Measurements from ENCODE around the gene C1QTNF8. TPM values are rescaled to one million over a fixed set of nuclear protein-coding genes. Genes with fewer than 3 reads are reported as not detected.

C1QTNF8 gene
- polyA plus RNA-seq, 3 donors, result not detected

GRCh38 chr16:1116693-1117077 is 20.6 kb upstream of the C1QTNF8 start:
- H3K27ac ChIP-seq (ENCODE audit: low read depth, low read length), result no peak overlapping the region
- 58 to 64% (median 59%) methylated on average over 9 to 16 of the region's 16 CpGs for WGBS, 3 donors

- 67 to 83% (median 78%) methylated on average over 13 to 15 of the region's 15 CpGs for WGBS, 3 donors
Observed at GRCh38 chr16:1113889-1114526, 18.0 kb upstream of the C1QTNF8 start.

GRCh38 chr16:1113489-1113888 is 17.4 kb upstream of the C1QTNF8 start:
- no peak overlapping the region for H3K27ac ChIP-seq (ENCODE audit: low read depth, low read length)
- WGBS, 3 donors, result 44 to 72% (median 65%) methylated on average over 10 to 16 of the region's 16 CpGs

More at GRCh38 chr16:1113889-1114526, 18.0 kb upstream of the C1QTNF8 start:
- H3K27ac ChIP-seq (ENCODE audit: low read depth, low read length), result no peak overlapping the region

DNA sequence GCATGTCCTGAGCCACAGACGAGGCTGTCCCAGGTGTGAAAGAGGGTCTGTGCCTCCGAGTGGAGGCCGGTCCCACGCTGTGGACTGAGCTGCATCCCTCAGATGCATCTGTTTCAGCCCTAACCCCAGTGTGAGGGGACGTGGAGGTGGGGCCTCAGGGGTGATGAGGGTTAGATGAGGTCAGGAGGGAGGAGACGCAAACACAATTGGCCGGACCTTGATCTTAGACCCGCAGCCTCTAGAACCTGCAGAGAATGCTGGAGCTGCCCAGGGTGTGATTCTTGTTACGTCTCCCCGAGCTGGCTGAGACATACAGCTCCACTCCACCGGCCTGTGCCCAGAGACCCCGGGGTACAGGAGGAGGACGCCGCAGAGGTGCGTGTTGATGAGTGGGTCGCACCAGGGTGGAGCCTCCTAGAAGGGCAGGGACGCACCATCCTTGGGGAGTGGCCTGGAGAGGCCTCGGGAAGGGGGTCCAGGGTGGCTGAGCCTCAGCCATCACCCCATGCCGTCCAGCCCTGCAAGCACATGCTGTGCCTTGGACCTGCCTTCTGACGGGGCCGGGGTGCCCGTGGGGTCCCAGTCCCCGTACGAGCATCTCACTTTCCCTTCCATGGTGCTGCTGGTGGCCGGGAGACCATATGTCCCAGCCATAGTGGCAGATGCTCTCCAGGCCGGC is 16.6 kb upstream of the C1QTNF8 start:
- H3K27ac ChIP-seq (ENCODE audit: low read depth, low read length), result no peak overlapping the region
- 67 to 73% (median 72%) methylated on average over 24 to 26 of the region's 26 CpGs for WGBS, 3 donors

- 43 to 67% (median 45%) methylated on average over 19 of the region's 19 CpGs for WGBS, 3 donors
- H3K27ac ChIP-seq (ENCODE audit: low read depth, low read length), result no peak overlapping the region
Observed at GRCh38 chr16:1109648-1110047, 13.6 kb upstream of the C1QTNF8 start.

GRCh38 chr16:1108299-1109252 is 12.5 kb upstream of the C1QTNF8 start:
- WGBS, 3 donors, result 22 to 37% (median 35%) methylated on average over 35 to 42 of the region's 42 CpGs
- no peak overlapping the region for H3K27ac ChIP-seq (ENCODE audit: low read depth, low read length)

GRCh38 chr16:1107731-1108130 is 11.7 kb upstream of the C1QTNF8 start:
- WGBS, 3 donors, result 66 to 74% (median 71%) methylated on average over 12 of the region's 12 CpGs
- H3K27ac ChIP-seq (ENCODE audit: low read depth, low read length), result no peak overlapping the region

- no peak overlapping the region for H3K27ac ChIP-seq (ENCODE audit: low read depth, low read length)
- 61 to 74% (median 71%) methylated on average over 22 of the region's 22 CpGs for WGBS, 3 donors
Observed at GRCh38 chr16:1107141-1107540, 11.1 kb upstream of the C1QTNF8 start.

DNA sequence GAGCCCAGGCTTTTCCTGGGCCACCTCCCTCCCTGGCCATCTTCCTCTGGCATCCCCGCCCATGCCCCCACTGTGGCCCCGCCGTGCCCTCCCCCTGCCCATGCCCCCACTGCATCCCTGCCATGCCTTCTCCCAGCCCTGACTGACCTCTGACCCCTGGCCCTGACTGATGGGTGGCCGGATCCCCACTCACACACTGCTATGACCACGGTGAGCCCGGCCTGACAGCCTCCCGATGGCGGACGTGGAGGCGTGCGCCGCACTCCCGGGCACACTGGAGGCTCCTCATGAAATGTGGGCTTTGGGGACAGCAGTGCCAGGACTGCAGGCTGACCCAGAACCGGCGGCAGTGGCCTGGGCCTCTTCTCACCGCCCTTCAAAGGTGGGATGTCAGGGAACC is 10.6 kb upstream of the C1QTNF8 start:
- WGBS, 3 donors, result 66 to 78% (median 76%) methylated on average over 13 to 16 of the region's 16 CpGs
- no peak overlapping the region for H3K27ac ChIP-seq (ENCODE audit: low read depth, low read length)

DNA sequence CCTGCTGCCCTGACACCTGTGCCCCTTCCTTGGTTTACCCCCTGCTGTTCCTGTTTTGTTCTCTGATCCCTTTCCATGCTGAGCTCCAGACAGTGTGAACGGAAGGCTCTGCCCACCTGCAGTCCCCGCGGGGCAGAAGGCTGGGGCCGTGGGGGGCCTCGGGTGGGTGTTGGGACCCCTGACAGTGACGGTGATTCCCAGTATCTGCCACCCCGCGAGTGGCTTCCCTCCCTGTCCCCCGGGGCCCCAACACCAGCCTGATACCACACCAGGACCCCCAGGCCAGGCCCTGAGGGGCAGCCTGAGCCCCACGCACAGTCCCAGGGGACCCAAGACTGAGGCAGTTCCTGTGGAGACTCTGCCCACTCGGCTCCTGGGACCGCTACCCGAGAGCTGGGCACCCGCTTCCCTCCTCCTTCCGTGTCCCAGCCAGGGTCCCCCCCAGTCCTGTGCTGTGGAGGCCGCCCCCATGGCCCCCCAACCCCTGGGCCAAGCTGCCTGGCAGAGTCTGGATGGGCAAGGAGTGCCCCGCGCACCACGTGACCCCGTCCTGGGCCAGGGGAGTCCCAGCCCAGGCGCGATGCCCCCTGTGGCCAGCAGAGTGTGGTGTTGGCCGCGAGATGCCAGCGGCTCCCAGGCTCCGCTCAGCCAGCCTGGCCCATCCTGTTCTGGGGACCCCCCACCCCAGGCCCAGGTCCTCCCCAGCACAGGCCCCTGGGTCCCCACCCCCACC is 10.0 kb upstream of the C1QTNF8 start:
- H3K27ac ChIP-seq (ENCODE audit: low read depth, low read length), result no peak overlapping the region
- 22 to 29% (median 29%) methylated on average over 21 to 26 of the region's 26 CpGs for WGBS, 3 donors

- no peak overlapping the region for H3K27ac ChIP-seq (ENCODE audit: low read depth, low read length)
- 19 to 30% (median 25%) methylated on average over 11 of the region's 11 CpGs for WGBS, 3 donors
Observed at GRCh38 chr16:1103636-1103980, 7.6 kb upstream of the C1QTNF8 start.

DNA sequence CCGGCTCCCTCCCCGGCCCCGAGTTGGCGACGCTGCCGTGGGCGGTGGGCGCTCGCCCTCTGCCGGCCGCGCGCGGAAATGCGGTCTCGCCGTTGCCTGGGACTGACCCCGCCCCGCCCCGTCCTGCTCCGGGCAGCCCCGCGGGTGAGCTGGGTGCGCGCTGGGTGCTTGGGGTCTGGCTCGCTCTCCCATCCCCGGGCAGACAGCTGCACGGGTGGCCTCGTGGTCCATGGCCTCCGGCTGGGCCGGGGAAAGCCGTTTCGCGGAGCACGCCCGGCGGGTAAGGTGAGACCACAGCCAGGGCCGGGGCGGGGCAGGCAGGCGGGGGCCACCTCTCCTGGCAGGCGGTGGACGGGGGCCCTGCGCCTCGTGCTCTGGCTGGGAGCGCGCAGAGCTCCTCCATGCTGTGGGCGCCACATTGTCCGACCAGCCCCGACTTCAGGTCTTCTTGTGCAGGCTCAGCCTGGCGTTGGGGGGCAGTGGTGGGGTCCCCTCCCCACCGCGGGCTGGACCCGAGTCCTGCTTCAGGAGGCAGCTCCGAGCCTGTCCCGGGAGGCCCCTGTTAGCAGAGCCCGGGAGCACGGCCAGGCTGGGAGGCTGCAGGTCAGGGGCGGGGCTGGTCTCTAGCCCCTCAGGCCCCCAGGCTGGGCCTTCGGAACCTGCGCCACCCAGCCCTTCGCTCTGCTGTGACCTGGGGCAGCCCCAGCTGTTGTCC is 7.0 kb upstream of the C1QTNF8 start:
- H3K27ac ChIP-seq (ENCODE audit: low read depth, low read length), result no peak overlapping the region
- WGBS, 3 donors, result 4 to 6% (median 5%) methylated on average over 44 to 61 of the region's 61 CpGs

DNA sequence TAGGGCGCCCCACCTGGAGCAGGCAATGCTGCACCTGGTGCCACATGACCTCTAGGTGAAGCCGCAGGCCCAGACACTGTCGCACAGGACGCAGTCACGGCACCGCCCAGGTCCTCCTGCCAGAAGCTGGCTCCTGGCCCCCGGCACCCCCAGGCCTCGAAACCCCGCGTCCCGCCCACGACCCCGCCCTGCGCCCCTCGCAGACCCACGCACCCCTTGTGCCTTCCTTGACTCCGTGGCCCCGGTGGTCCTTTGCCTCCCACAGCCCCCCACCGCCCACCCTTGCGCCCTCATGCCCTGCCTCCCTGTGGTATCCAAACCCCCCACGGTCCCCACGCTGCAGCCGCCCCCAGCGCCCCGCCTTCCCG is 6.3 kb upstream of the C1QTNF8 start:
- no peak overlapping the region for H3K27ac ChIP-seq (ENCODE audit: low read depth, low read length)
- 55 to 65% (median 60%) methylated on average over 18 to 26 of the region's 26 CpGs for WGBS, 3 donors

GRCh38 chr16:1101573-1102332 is 5.7 kb upstream of the C1QTNF8 start:
- no peak overlapping the region for H3K27ac ChIP-seq (ENCODE audit: low read depth, low read length)
- 58 to 73% (median 59%) methylated on average over 23 to 25 of the region's 25 CpGs for WGBS, 3 donors

DNA sequence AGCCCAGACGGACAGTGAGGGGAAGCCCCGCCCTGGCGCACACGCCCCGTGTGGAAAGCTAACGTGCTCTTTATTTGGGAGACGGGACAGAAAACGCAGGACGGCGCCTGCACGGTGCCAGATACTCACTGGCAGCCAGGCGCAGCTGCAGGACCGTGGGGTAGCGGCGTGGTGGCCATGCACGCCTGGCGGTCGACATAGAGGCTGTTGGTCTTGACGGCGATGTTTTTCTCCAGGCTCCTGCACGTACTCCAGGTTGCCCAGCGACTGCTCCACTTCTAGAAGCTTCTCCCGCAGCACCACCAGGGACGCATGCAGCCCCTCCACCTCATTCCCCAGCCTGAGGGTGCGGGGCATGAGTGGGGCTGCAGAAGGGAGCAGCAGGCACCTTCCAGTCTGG is 5.1 kb upstream of the C1QTNF8 start:
- H3K27ac ChIP-seq (ENCODE audit: low read depth, low read length), result no peak overlapping the region
- WGBS, 3 donors, result 52 to 60% (median 56%) methylated on average over 19 to 25 of the region's 25 CpGs

DNA sequence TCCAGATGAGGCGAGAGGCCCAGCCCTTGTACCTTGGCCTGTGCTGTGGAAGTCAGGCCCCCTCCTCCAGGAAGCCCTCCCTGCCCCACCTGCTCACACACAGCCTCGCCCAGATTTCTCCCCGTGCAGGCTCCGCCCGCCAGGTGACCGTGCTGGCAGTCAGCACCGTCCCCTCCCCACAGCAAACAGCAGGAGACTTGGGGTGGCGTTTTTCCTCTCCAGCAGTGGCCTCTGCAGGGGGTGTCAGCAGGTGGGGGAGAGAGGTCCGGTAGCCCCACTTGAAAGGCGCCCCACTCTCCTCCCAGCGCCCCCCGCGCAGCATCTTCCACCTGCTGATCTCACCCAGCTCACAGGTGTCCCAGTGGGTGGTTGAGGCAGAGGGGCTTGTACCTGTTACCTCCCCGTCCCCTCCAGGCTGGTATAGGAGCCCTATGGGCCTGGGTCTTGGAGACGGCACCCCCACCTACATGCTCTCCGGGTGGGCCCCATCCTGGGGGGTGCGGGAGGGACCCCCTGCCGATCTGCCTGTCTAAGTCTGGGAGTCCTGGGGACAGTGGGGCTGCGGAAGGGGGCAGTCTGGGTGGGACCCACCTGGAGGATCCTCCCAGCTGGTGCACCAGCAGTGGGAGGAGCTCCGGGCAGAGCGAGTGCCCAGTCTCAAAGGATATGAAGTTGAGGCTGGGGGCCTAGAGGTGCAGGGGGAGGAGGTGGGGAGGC is 4.2 kb upstream of the C1QTNF8 start:
- no peak overlapping the region for H3K27ac ChIP-seq (ENCODE audit: low read depth, low read length)
- 38 to 67% (median 65%) methylated on average over 17 to 21 of the region's 21 CpGs for WGBS, 3 donors
